GM18517 (cell line): ENCODE measurements around the gene FCN2.

Source experiments
- ATAC-seq: cut with Tn5 transposase; IDR thresholded peaks from one replicate; pipeline ENCODE4 v1.9.1; 2021; ENCODE audit warnings: mild to moderate bottlenecking, moderate library complexity; ENCODE audit not compliant: unreplicated experiment

FCN2 gene

GRCh38 chr9:134887686-134888602, 7.3 kb downstream of the FCN2 start:
- ATAC-seq: no peak

GRCh38 chr9:134888603-134889190, 8.1 kb downstream of the FCN2 start:
- ATAC-seq: no peak

- no peak for ATAC-seq
Observed at GRCh38 chr9:134889386-134890154, 9.0 kb downstream of the FCN2 start.

- no peak for ATAC-seq
Observed at GRCh38 chr9:134890155-134890495, 9.5 kb downstream of the FCN2 start.

- ATAC-seq: no peak
Observed at GRCh38 chr9:134891053-134891452, 10.4 kb downstream of the FCN2 start.

GRCh38 chr9:134891713-134892112, 11.1 kb downstream of the FCN2 start:
- ATAC-seq: no peak

- ATAC-seq: no peak
Observed at GRCh38 chr9:134892221-134892620, 11.6 kb downstream of the FCN2 start.

- ATAC-seq: no peak
Observed at GRCh38 chr9:134892820-134893420, 12.3 kb downstream of the FCN2 start.

GRCh38 chr9:134894136-134894860, 13.7 kb downstream of the FCN2 start:
- ATAC-seq: no peak

GRCh38 chr9:134895097-134895496, 14.5 kb downstream of the FCN2 start:
- ATAC-seq: no peak

GRCh38 chr9:134895567-134895907, 14.9 kb downstream of the FCN2 start:
- no peak for ATAC-seq

- no peak for ATAC-seq
Observed at GRCh38 chr9:134895908-134896833, 15.6 kb downstream of the FCN2 start.

GRCh38 chr9:134896834-134897583, 16.4 kb downstream of the FCN2 start:
- ATAC-seq: no peak

- no peak for ATAC-seq
Observed at GRCh38 chr9:134897584-134898170, 17.1 kb downstream of the FCN2 start.

GRCh38 chr9:134898319-134898718, 17.7 kb downstream of the FCN2 start:
- ATAC-seq: no peak

- no peak for ATAC-seq
Observed at GRCh38 chr9:134899168-134899567, 18.6 kb downstream of the FCN2 start.

- no peak for ATAC-seq
Observed at GRCh38 chr9:134899818-134900217, 19.2 kb downstream of the FCN2 start.

GRCh38 chr9:134902936-134903335, 22.3 kb downstream of the FCN2 start:
- ATAC-seq: no peak
